Hematopoietic multipotent progenitor cell treated with erythropoietin and hydrocortisone succinate and interleukin-3 and kit ligand, for 15 days (in vitro differentiated cells): ENCODE data around the gene TSR3.

Source experiments
- DNase-seq: peaks from one replicate; pipeline ENCODE4 v3.0.0-alpha.2; 2015; ENCODE audit warnings: low spot score

TSR3 gene

GRCh38 chr16:1351582-1352362 is at the start of gene TSR3, which contains the start of gene GNPTG:
TSS of gene TSR3 (minus strand) at chr16:1351878. CDS start at chr16:1351804, 74 bp downstream.
TSS of gene GNPTG (plus strand) at chr16:1351931. CDS start at chr16:1351966, 35 bp downstream.
- DNase-seq, result peak; percentile 91

GRCh38 chr16:1401061-1401757 is 49.5 kb upstream of the TSR3 start:
- no peak for DNase-seq

GRCh38 chr16:1398826-1399581 is 47.3 kb upstream of the TSR3 start:
- no peak for DNase-seq

GRCh38 chr16:1398351-1398750 is 46.7 kb upstream of the TSR3 start:
- no peak for DNase-seq

- DNase-seq, result no peak
Measured at GRCh38 chr16:1397779-1398178, 46.1 kb upstream of the TSR3 start.

- no peak for DNase-seq
Measured at GRCh38 chr16:1395444-1396031, 43.9 kb upstream of the TSR3 start.

- DNase-seq, result no peak
Measured at GRCh38 chr16:1394367-1394951, 42.8 kb upstream of the TSR3 start.

- no peak for DNase-seq
Measured at GRCh38 chr16:1393613-1394176, 42.0 kb upstream of the TSR3 start.

GRCh38 chr16:1392826-1393225 is 41.1 kb upstream of the TSR3 start:
- no peak for DNase-seq

GRCh38 chr16:1390239-1390779 is 38.6 kb upstream of the TSR3 start:
- no peak for DNase-seq

GRCh38 chr16:1389762-1390161 is 38.1 kb upstream of the TSR3 start:
- no peak for DNase-seq

- no peak for DNase-seq
Measured at GRCh38 chr16:1387331-1387730, 35.7 kb upstream of the TSR3 start.

GRCh38 chr16:1385232-1385631 is 33.6 kb upstream of the TSR3 start:
- DNase-seq, result no peak

- no peak for DNase-seq
Measured at GRCh38 chr16:1383556-1383955, 31.9 kb upstream of the TSR3 start.

- no peak for DNase-seq
Measured at GRCh38 chr16:1381612-1382406, 30.1 kb upstream of the TSR3 start.

GRCh38 chr16:1380195-1380594 is 28.5 kb upstream of the TSR3 start:
- no peak for DNase-seq

GRCh38 chr16:1379304-1380076 is 27.8 kb upstream of the TSR3 start:
- DNase-seq, result peak; percentile 84

GRCh38 chr16:1378804-1379303 is 27.2 kb upstream of the TSR3 start:
- peak; percentile 92 for DNase-seq

- no peak for DNase-seq
Measured at GRCh38 chr16:1378087-1378803, 26.6 kb upstream of the TSR3 start.
